ENCODE results near the gene SLC13A5. TPM values are rescaled to one million over a fixed set of nuclear protein-coding genes. Genes with fewer than 3 reads are reported as not detected.

SLC13A5 gene
- total RNA-seq, 1 experiment from 2014 or later = 0.07 TPM

- ChIA-PET POLR2A (no interaction called here), CTCF (no interaction called here), RAD21 (ENCODE audit: low non-redundant PET in 1 of 2, low total read pairs in 2 of 2, uncharacterized antibody in 2 of 2, unreplicated experiment in 2 of 2) (no interaction called here)
- no peaks in the 10 kb centered on the region for H3K79me2 ChIP-seq (ENCODE audit: insufficient read depth, low read length)
- no peaks in the 10 kb centered on the region for H3K4me1 ChIP-seq (ENCODE audit: control insufficient read depth in 1 of 2, insufficient read depth in 2 of 2, low read length in 2 of 2)
- H3K27me3 ChIP-seq (ENCODE audit: insufficient read depth, low read length) = no peaks in the 10 kb centered on the region
- no peak overlapping the region for H3K4me3 ChIP-seq (replicated peaks in 1 of 2; ENCODE audit: low read depth in 1 of 2, low read length in 2 of 2)
- H3K4me2 ChIP-seq (ENCODE audit: low read length) = no peak overlapping the region
- H2AFZ ChIP-seq (ENCODE audit: low read depth, low read length, poor library complexity, severe bottlenecking) = no peak overlapping the region
- no peak for ATAC-seq
- H3K36me3 ChIP-seq (ENCODE audit: control insufficient read depth in 1 of 2, insufficient read depth in 2 of 2, low read length in 2 of 2) = no peaks in the 10 kb centered on the region
- H4K20me1 ChIP-seq (ENCODE audit: insufficient read depth) = no peaks in the 10 kb centered on the region
- no peak overlapping the region for H3K9ac ChIP-seq (ENCODE audit: low read length)
- no TSS peak for BruUV-seq (replicated peaks)
- no peak for DNase-seq (ENCODE audit: low read depth, low spot score)
- no peaks in the 10 kb centered on the region for H3K9me3 ChIP-seq (ENCODE audit: control insufficient read depth in 1 of 2, insufficient read depth in 1 of 2, low read depth in 1 of 2, low read length in 2 of 2)
- no peak overlapping the region for H3K27ac ChIP-seq (ENCODE audit: low read depth, low read length)
- no peaks in the 10 kb centered on the region for H3K9me2 ChIP-seq (ENCODE audit: insufficient read depth)
- intact Hi-C loops (cut with micrococcal nuclease) = no loop called here
- TF ChIP-seq CBX3 (IDR thresholded peaks at IDR 0.05; ENCODE audit: low read depth) = no peak
- no peak for TF ChIP-seq TCF7L2 (IDR thresholded peaks at IDR 0.05; ENCODE audit: borderline replicate concordance, extremely low read depth, insufficient read depth, insufficient read length)
- no peak for TF ChIP-seq POLR2A (IDR thresholded peaks at IDR 0.05; ENCODE audit: borderline replicate concordance, extremely low read depth, insufficient read depth, insufficient read length)
- TF ChIP-seq EZH2phosphoT487 (IDR thresholded peaks at IDR 0.05; ENCODE audit: borderline replicate concordance) = no peak
- no peak for TF ChIP-seq ELF1 (IDR thresholded peaks at IDR 0.05; ENCODE audit: borderline replicate concordance, low read depth)
Measured at GRCh38 chr17:6721744-6722143, 8.6 kb upstream of the SLC13A5 start.

GRCh38 chr17:6716736-6717135 lies 3.6 kb upstream of the SLC13A5 start:
- intact Hi-C loops (cut with micrococcal nuclease) = no loop called here
- H3K27me3 ChIP-seq (ENCODE audit: insufficient read depth, low read length) = no peaks in the 10 kb centered on the region
- H3K4me3 ChIP-seq (replicated peaks in 1 of 2; ENCODE audit: low read depth in 1 of 2, low read length in 2 of 2) = no peak overlapping the region
- no peak overlapping the region for H3K4me2 ChIP-seq (ENCODE audit: low read length)
- no peaks in the 10 kb centered on the region for H3K79me2 ChIP-seq (ENCODE audit: insufficient read depth, low read length)
- H3K9me3 ChIP-seq (ENCODE audit: control insufficient read depth in 1 of 2, insufficient read depth in 1 of 2, low read depth in 1 of 2, low read length in 2 of 2) = no peaks in the 10 kb centered on the region
- RAD21 ChIA-PET (ENCODE audit: low non-redundant PET in 1 of 2, low total read pairs in 2 of 2, uncharacterized antibody in 2 of 2, unreplicated experiment in 2 of 2) = no interaction called here
- H3K9ac ChIP-seq (ENCODE audit: low read length) = no peak overlapping the region
- no peak for DNase-seq (ENCODE audit: low read depth, low spot score)
- TF ChIP-seq ZNF274 (IDR thresholded peaks at IDR 0.05; ENCODE audit: low read depth, low read length) (no peak), POLR2A (IDR thresholded peaks at IDR 0.05; ENCODE audit: borderline replicate concordance, extremely low read depth, insufficient read depth, insufficient read length) (no peak), FOSL1 (IDR thresholded peaks at IDR 0.05; ENCODE audit: low read depth) (no peak), SRF (IDR thresholded peaks at IDR 0.05; ENCODE audit: low read depth) (no peak), CTCF (IDR thresholded peaks at IDR 0.05 in 2 of 3, conservative IDR thresholded peaks at IDR 0.05 in 1 of 3; ENCODE audit: borderline replicate concordance in 1 of 3, insufficient read depth in 1 of 3, low read depth in 2 of 3, low read length in 2 of 3) (no peak), EZH2phosphoT487 (IDR thresholded peaks at IDR 0.05; ENCODE audit: borderline replicate concordance) (no peak), ZFX (IDR thresholded peaks at IDR 0.05) (no peak), SP1 (IDR thresholded peaks at IDR 0.05; ENCODE audit: low read depth) (no peak), RAD21 (IDR thresholded peaks at IDR 0.05; ENCODE audit: low read depth) (no peak), ZBTB33 (IDR thresholded peaks at IDR 0.05; ENCODE audit: extremely low read depth, insufficient replicate concordance, low read length) (no peak), CBX3 (IDR thresholded peaks at IDR 0.05; ENCODE audit: low read depth) (no peak), EZH2 (IDR thresholded peaks at IDR 0.05) (no peak), ELF1 (IDR thresholded peaks at IDR 0.05; ENCODE audit: borderline replicate concordance, low read depth) (no peak)
- TF ChIP-seq, protein P1, sequence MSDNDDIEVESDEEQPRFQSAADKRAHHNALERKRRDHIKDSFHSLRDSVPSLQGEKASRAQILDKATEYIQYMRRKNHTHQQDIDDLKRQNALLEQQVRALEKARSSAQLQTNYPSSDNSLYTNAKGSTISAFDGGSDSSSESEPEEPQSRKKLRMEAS (IDR thresholded peaks at IDR 0.05) = no peak
- TF ChIP-seq, protein P2, sequence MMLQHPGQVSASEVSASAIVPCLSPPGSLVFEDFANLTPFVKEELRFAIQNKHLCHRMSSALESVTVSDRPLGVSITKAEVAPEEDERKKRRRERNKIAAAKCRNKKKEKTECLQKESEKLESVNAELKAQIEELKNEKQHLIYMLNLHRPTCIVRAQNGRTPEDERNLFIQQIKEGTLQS (IDR thresholded peaks at IDR 0.05) = no peak
- no TSS peak for BruUV-seq (replicated peaks)
- no peaks in the 10 kb centered on the region for H3K9me2 ChIP-seq (ENCODE audit: insufficient read depth)
- H3K36me3 ChIP-seq (ENCODE audit: control insufficient read depth in 1 of 2, insufficient read depth in 2 of 2, low read length in 2 of 2) = no peaks in the 10 kb centered on the region
- POLR2A ChIA-PET = no interaction called here
- no peak overlapping the region for H2AFZ ChIP-seq (ENCODE audit: low read depth, low read length, poor library complexity, severe bottlenecking)
- H3K4me1 ChIP-seq (ENCODE audit: control insufficient read depth in 1 of 2, insufficient read depth in 2 of 2, low read length in 2 of 2) = peaks cover 8% of the 10 kb centered on the region in 2 experiments; a peak in 3 of 4 replicates
- H3K27ac ChIP-seq (ENCODE audit: low read depth, low read length) = no peak overlapping the region
- no peak for ATAC-seq
- CTCF ChIA-PET = interaction anchor here (0.7 to 1.3 kb wide), 2 partner anchors 15 to 56 kb away, joined by 3 to 4 read pairs; no protein-coding TSS in a partner anchor
- H4K20me1 ChIP-seq (ENCODE audit: insufficient read depth) = no peaks in the 10 kb centered on the region
